GM12878 (cell line): ENCODE results near the gene TNFAIP8L2. TPM values are rescaled to one million over a fixed set of nuclear protein-coding genes. Genes with fewer than 3 reads are reported as not detected.

Experiments
- CHD2 ChIP-seq: IDR thresholded peaks from 2 replicates; pipeline ENCODE4 v1.6.1; 2011; ENCODE audit warnings: low read depth, low read length, improper control_type of control experiment, borderline replicate concordance
- EGR1 ChIP-seq, 2 experiments: IDR thresholded peaks; 1 replicate in 1 of 2; 2 replicates in 1 of 2; pipeline ENCODE4 v1.6.1; 2011 to 2012; ENCODE audit warnings: low read depth in 2 of 2, low read length in 2 of 2, borderline replicate concordance in 1 of 2, mild to moderate bottlenecking in 1 of 2, moderate library complexity in 1 of 2
- ESRRA ChIP-seq: IDR thresholded peaks from 2 replicates; pipeline ENCODE4 v1.6.1; 2012; ENCODE audit warnings: mild to moderate bottlenecking, low read length, improper control_type of control experiment
- NFIC ChIP-seq: IDR thresholded peaks from 2 replicates; pipeline ENCODE4 v1.6.1; 2012; ENCODE audit warnings: low read depth, mild to moderate bottlenecking, inconsistent platforms, low read length, moderate library complexity
- NFYA ChIP-seq: IDR thresholded peaks from 2 replicates; pipeline ENCODE4 v1.6.1; 2011; ENCODE audit warnings: low read depth, mild to moderate bottlenecking, low read length, improper control_type of control experiment, borderline replicate concordance
- NR2F1 ChIP-seq: fragments of 450-650 bp; conservative IDR thresholded peaks from 2 replicates; pipeline ENCODE4 v1.6.1; 2017; ENCODE audit warnings: mild to moderate bottlenecking
- PML ChIP-seq: IDR thresholded peaks from 2 replicates; pipeline ENCODE4 v1.6.1; 2012; ENCODE audit warnings: low read length, inconsistent platforms
- RFX5 ChIP-seq: IDR thresholded peaks from 2 replicates; pipeline ENCODE4 v1.6.1; 2011; ENCODE audit warnings: low read depth, low read length, improper control_type of control experiment
- polyA plus RNA-seq, 11 experiments: library from polyadenylated mRNA; depleted of rRNA in 4 of 11; unstranded in 6 of 11; stranded (reverse) in 5 of 11; fragments of >200 nt; fragmentation: Nextera tagmentation in 4 of 11; fragmentation: Illumina TruSeq in 1 of 11; extraction: Ambion mirVana in 4 of 11; extraction: Trizol in 1 of 11; gene quantifications; 1 replicate in 1 of 11; 2 replicates in 10 of 11; pipeline versions ENCODE4 v1.2.1 to v1.2.3, GENCODE V29; 2011 to 2016; ENCODE audit warnings: inconsistent platforms in 2 of 11, missing spikeins in 2 of 11, low read depth in 1 of 11
- total RNA-seq, 4 experiments: library from RNA; depleted of rRNA in 3 of 4; stranded (reverse); fragments of >200 nt in 3 of 4; fragmentation: Illumina TruSeq in 1 of 4; extraction: Trizol in 1 of 4; gene quantifications; 2 replicates each; pipeline versions ENCODE4 v1.2.1 to v1.2.3, GENCODE V29; 2013 to 2021
- TF ChIP-seq, protein P1 (sequence below): fragments of 450-650 bp; IDR thresholded peaks from 2 replicates; pipeline ENCODE4 v1.6.1; 2017; ENCODE audit warnings: antibody characterized with exemption, mild to moderate bottlenecking, moderate library complexity
- TF ChIP-seq, protein P2 (sequence below): fragments of 450-650 bp; formaldehyde crosslinking; IDR thresholded peaks from 2 replicates; pipeline ENCODE4 v1.4.0; 2022; ENCODE audit warnings: mild to moderate bottlenecking, moderate library complexity

The TNFAIP8L2 gene
- total and polyA plus RNA-seq, 10 of the 15 experiments (the other 5 are each of a cell fraction or from before 2014, with no cell fraction given), result 5.4 to 26.3 (median 14.2) TPM

DNA sequence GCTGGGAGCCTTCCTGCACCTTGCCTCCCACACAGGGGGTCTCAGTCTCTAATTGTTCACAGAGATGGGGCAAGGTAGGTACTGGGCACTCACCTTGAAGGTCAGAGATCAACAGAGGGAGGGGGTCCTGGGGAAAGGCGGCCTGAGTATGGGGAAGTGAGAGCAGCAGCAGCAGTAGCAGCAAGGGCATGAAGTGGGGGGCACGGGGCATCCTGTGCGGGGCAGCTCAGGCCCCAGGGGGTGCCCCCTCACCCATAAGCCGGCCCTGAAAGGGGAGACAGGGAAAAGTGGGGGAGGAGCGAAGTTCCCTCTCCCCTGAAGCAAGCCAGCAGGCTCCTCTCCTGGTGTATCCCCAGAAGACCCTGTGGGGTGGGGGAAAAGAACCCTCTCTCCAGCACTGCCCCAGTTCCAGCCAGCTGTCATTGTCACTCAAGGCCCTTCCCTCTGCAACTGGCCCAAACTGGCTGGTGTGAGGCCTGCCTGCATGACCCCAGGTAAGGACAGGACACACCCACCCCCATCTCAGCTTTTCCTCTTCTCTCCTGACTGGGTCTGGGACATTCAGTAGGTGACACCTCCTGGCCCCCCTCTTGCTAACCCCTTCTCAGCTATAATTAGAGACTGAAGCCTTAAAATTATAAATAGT is 13.9 kb upstream of the TNFAIP8L2 start (continued):
- TF ChIP-seq, protein P1, sequence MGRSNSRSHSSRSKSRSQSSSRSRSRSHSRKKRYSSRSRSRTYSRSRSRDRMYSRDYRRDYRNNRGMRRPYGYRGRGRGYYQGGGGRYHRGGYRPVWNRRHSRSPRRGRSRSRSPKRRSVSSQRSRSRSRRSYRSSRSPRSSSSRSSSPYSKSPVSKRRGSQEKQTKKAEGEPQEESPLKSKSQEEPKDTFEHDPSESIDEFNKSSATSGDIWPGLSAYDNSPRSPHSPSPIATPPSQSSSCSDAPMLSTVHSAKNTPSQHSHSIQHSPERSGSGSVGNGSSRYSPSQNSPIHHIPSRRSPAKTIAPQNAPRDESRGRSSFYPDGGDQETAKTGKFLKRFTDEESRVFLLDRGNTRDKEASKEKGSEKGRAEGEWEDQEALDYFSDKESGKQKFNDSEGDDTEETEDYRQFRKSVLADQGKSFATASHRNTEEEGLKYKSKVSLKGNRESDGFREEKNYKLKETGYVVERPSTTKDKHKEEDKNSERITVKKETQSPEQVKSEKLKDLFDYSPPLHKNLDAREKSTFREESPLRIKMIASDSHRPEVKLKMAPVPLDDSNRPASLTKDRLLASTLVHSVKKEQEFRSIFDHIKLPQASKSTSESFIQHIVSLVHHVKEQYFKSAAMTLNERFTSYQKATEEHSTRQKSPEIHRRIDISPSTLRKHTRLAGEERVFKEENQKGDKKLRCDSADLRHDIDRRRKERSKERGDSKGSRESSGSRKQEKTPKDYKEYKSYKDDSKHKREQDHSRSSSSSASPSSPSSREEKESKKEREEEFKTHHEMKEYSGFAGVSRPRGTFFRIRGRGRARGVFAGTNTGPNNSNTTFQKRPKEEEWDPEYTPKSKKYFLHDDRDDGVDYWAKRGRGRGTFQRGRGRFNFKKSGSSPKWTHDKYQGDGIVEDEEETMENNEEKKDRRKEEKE, result no peak
- TF ChIP-seq ESRRA, result no peak
- no peak for TF ChIP-seq NFYA
- TF ChIP-seq EGR1 (IDR thresholded peaks at IDR 0.05; ENCODE audit: borderline replicate concordance in 1 of 2, low read depth in 2 of 2, low read length in 2 of 2), result no peak
- no peak for TF ChIP-seq CHD2
- TF ChIP-seq PML, result no peak
- no peak for TF ChIP-seq NFIC
- no peak for TF ChIP-seq RFX5
- TF ChIP-seq, protein P2, sequence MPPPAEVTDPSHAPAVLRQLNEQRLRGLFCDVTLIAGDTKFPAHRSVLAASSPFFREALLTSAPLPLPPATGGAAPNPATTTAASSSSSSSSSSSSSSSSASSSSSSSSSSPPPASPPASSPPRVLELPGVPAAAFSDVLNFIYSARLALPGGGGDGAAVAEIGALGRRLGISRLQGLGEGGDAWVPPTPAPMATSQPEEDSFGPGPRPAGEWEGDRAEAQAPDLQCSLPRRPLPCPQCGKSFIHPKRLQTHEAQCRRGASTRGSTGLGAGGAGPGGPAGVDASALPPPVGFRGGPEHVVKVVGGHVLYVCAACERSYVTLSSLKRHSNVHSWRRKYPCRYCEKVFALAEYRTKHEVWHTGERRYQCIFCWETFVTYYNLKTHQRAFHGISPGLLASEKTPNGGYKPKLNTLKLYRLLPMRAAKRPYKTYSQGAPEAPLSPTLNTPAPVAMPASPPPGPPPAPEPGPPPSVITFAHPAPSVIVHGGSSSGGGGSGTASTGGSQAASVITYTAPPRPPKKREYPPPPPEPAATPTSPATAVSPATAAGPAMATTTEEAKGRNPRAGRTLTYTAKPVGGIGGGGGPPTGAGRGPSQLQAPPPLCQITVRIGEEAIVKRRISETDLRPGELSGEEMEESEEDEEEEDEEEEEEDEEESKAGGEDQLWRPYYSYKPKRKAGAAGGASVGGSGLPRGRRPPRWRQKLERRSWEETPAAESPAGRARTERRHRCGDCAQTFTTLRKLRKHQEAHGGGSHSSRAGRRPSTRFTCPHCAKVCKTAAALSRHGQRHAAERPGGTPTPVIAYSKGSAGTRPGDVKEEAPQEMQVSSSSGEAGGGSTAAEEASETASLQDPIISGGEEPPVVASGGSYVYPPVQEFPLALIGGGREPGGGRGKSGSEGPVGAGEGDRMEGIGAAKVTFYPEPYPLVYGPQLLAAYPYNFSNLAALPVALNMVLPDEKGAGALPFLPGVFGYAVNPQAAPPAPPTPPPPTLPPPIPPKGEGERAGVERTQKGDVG (CRISPR knock-in tag), result no peak
- 0 out of 2 replicates have a peak, but pooled peaks have one; percentile 11 for TF ChIP-seq NR2F1
